ENCODE measurements around the gene CBLB.

The CBLB gene

GRCh38 chr3:105851582-105851981 lies 17.2 kb downstream of the CBLB start:
- DNase-seq (ENCODE audit: low spot score), result no peak
- TF ChIP-seq, protein P1, sequence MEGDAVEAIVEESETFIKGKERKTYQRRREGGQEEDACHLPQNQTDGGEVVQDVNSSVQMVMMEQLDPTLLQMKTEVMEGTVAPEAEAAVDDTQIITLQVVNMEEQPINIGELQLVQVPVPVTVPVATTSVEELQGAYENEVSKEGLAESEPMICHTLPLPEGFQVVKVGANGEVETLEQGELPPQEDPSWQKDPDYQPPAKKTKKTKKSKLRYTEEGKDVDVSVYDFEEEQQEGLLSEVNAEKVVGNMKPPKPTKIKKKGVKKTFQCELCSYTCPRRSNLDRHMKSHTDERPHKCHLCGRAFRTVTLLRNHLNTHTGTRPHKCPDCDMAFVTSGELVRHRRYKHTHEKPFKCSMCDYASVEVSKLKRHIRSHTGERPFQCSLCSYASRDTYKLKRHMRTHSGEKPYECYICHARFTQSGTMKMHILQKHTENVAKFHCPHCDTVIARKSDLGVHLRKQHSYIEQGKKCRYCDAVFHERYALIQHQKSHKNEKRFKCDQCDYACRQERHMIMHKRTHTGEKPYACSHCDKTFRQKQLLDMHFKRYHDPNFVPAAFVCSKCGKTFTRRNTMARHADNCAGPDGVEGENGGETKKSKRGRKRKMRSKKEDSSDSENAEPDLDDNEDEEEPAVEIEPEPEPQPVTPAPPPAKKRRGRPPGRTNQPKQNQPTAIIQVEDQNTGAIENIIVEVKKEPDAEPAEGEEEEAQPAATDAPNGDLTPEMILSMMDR (IDR thresholded peaks at IDR 0.05; ENCODE audit: borderline replicate concordance, control extremely low read depth, extremely low read depth, insufficient read depth, missing control alignments), result no peak
- in situ Hi-C loops (cut with MboI; ENCODE audit: low sequenced_read_pairs, unreplicated experiment), result loop anchor here (25.0 kb wide), 2 partner anchors 336 to 761 kb away; no protein-coding TSS in a partner anchor

DNA sequence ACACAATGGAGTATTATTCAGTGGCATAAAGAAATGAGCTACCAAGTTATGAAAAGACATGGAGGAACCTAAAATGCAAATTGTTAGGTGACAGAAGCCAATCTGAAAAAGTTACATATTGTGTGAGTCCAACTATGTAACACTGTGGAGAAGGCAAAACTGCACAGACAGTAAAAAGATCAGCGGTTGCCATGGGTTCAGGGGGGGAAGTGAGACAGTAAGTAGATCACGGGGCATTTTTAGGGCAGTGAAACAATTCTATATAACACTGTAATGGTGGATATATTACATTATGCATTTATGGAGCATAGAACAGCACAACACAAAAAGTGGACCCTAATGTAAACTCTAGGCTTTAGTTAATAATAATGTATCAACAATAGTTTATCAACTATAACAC lies 17.6 kb downstream of the CBLB start:
- DNase-seq (ENCODE audit: low spot score), result no peak
- in situ Hi-C loops (cut with MboI; ENCODE audit: low sequenced_read_pairs, unreplicated experiment), result loop anchor here (25.0 kb wide), 2 partner anchors 336 to 761 kb away; no protein-coding TSS in a partner anchor
- TF ChIP-seq, protein P1 (IDR thresholded peaks at IDR 0.05; ENCODE audit: borderline replicate concordance, control extremely low read depth, extremely low read depth, insufficient read depth, missing control alignments), result no peak

DNA sequence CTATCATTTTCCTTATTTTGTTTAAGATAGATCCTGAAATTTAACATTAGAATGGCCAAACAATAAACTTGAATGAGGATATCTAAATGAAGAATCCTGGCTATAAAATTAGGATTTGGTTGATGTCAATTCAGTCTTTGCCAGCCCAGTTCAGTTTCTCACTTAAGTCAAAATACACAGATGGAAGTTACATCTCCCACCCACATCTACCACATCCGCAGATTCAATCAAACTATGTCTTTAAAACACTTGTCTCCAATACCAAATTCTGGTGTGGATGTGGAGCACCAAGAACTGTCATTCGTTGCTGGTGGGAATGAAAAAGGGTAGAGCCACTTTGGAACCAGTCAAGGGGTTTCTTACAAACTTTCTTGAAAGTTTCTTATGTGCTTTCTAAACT lies 18.2 kb downstream of the CBLB start:
- TF ChIP-seq, protein P1 (IDR thresholded peaks at IDR 0.05; ENCODE audit: borderline replicate concordance, control extremely low read depth, extremely low read depth, insufficient read depth, missing control alignments), result no peak
- in situ Hi-C loops (cut with MboI; ENCODE audit: low sequenced_read_pairs, unreplicated experiment), result loop anchor here (25.0 kb wide), 2 partner anchors 337 to 762 kb away; no protein-coding TSS in a partner anchor
- DNase-seq (ENCODE audit: low spot score), result no peak

DNA sequence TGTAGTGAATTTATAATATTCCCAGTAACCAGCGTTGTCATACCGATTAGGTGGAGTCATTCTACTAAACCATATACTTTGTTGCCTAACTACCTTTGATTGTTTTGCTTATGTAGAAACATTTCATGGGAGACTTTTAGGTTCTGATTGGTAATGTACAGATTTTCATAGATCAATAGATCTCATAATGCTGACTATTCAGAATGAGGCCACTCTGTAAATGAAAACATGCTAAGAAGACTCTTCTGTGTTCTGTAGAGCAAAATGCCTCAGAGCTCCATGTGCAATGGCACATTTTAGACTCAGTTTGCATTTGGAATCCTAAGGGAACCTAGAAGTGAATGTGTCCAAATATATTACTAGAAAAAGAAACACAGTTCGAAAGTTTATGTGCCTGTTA lies 20.0 kb downstream of the CBLB start:
- DNase-seq (ENCODE audit: low spot score), result no peak
- TF ChIP-seq, protein P1 (IDR thresholded peaks at IDR 0.05; ENCODE audit: borderline replicate concordance, control extremely low read depth, extremely low read depth, insufficient read depth, missing control alignments), result no peak
- in situ Hi-C loops (cut with MboI; ENCODE audit: low sequenced_read_pairs, unreplicated experiment), result loop anchor here (25.0 kb wide), 1 partner anchor 1213 kb away; no protein-coding TSS in a partner anchor

GRCh38 chr3:105847865-105848264 lies 20.9 kb downstream of the CBLB start:
- in situ Hi-C loops (cut with MboI; ENCODE audit: low sequenced_read_pairs, unreplicated experiment), result loop anchor here (25.0 kb wide), 1 partner anchor 1214 kb away; no protein-coding TSS in a partner anchor
- no peak for DNase-seq (ENCODE audit: low spot score)

DNA sequence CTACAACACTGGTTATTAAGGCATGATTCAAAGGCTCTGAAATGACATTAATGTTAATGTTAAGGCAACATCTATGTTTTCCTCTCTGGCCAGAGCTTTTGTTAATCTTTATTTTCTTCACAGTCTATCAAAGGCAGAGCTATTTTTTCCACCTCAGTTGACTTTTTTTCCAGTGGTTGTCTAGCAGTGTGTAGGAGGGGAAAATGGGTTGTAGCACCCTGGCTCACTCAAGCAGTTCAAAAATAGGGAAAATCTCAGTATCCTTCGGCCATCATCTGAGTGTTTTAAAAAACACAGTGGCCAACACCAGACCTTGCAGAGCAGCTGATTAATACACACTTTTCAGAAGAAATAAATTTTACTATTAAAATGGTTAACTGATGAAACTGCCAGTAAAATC lies 21.4 kb downstream of the CBLB start:
- no peak for DNase-seq (ENCODE audit: low spot score)
- in situ Hi-C loops (cut with MboI; ENCODE audit: low sequenced_read_pairs, unreplicated experiment), result loop anchor here (25.0 kb wide), 1 partner anchor 1215 kb away; no protein-coding TSS in a partner anchor
- TF ChIP-seq, protein P1 (IDR thresholded peaks at IDR 0.05; ENCODE audit: borderline replicate concordance, control extremely low read depth, extremely low read depth, insufficient read depth, missing control alignments), result no peak

More at GRCh38 chr3:105847865-105848264, 20.9 kb downstream of the CBLB start:
- TF ChIP-seq, protein P1 (IDR thresholded peaks at IDR 0.05; ENCODE audit: borderline replicate concordance, control extremely low read depth, extremely low read depth, insufficient read depth, missing control alignments), result no peak
